Endodermal cell (in vitro differentiated cells): ENCODE results near the gene SLC15A3. TPM values are rescaled to one million over a fixed set of nuclear protein-coding genes. Genes with fewer than 3 reads are reported as not detected.

Source experiments
- DNase-seq: peaks from one replicate; pipeline ENCODE4 v3.0.0-alpha.2; 2017
- H3K27ac ChIP-seq: 2 replicates; pipeline ENCODE4 v1.5.1; 2013; ENCODE audit warnings: mild to moderate bottlenecking, low read depth, low read length, moderate library complexity
- H3K27me3 ChIP-seq: 2 replicates; pipeline ENCODE4 v1.6.1; 2013; ENCODE audit warnings: mild to moderate bottlenecking, low read length, moderate library complexity; ENCODE audit not compliant: insufficient read depth, control insufficient read depth, poor library complexity, severe bottlenecking
- H3K36me3 ChIP-seq: 2 replicates; pipeline ENCODE4 v1.7.0; 2013; ENCODE audit warnings: mild to moderate bottlenecking, low read length, moderate library complexity; ENCODE audit not compliant: control insufficient read depth, insufficient read depth
- H3K4me1 ChIP-seq: one replicate; pipeline ENCODE4 v1.7.0; 2013; ENCODE audit warnings: low read length; ENCODE audit not compliant: control insufficient read depth, insufficient read depth
- H3K4me3 ChIP-seq: 2 replicates; pipeline ENCODE4 v1.5.1; 2013; ENCODE audit warnings: mild to moderate bottlenecking, low read length, moderate library complexity
- H3K9ac ChIP-seq: 2 replicates; pipeline ENCODE4 v1.6.1; 2013; ENCODE audit warnings: mild to moderate bottlenecking, low read length, moderate library complexity; ENCODE audit not compliant: poor library complexity, severe bottlenecking; ENCODE audit errors: extremely low read depth
- H3K9me3 ChIP-seq: 2 replicates; pipeline ENCODE4 v1.6.1; 2013; ENCODE audit warnings: mild to moderate bottlenecking, low read length, moderate library complexity; ENCODE audit not compliant: control insufficient read depth
- H3K27ac Mint-ChIP-seq: 2 replicates; pipeline ENCODE4 v1.8.0; 2020; ENCODE audit warnings: mixed read lengths
- H3K27me3 Mint-ChIP-seq: 2 replicates; pipeline ENCODE4 v1.8.0; 2021; ENCODE audit warnings: mild to moderate bottlenecking, mixed read lengths; ENCODE audit not compliant: insufficient read depth
- H3K36me3 Mint-ChIP-seq: 2 replicates; pipeline ENCODE4 v1.8.0; 2020; ENCODE audit warnings: low read depth, mixed read lengths
- H3K4me1 Mint-ChIP-seq: 2 replicates; pipeline ENCODE4 v1.8.0; 2020; ENCODE audit warnings: mixed read lengths
- H3K4me3 Mint-ChIP-seq: 2 replicates; pipeline ENCODE4 v1.8.0; 2020; ENCODE audit warnings: mild to moderate bottlenecking, moderate library complexity, mixed read lengths
- H3K9me3 Mint-ChIP-seq: 2 replicates; pipeline ENCODE4 v1.8.0; 2020; ENCODE audit warnings: mild to moderate bottlenecking, mixed read lengths
- WGBS, 2 experiments: methylation state at CpG; one replicate each; pipeline versions ENCODE4 v1.1.5 to v1.1.7; 2013; ENCODE audit warnings: missing lambda C conversion rate in 2 of 2, mixed read lengths in 1 of 2; ENCODE audit not compliant: insufficient coverage in 1 of 2, insufficient read length in 1 of 2; 5-methylcytosine and 5-hydroxymethylcytosine counted together
- total RNA-seq, 2 donors: library from RNA; stranded (reverse); fragmentation: NEBNext Ultra II Directional in 1 of 2; extraction: Animal tissue kit (Norgen Biotek cat#: 25700) in 1 of 2; gene quantifications; 2 replicates in 1 of 2; 3 replicates in 1 of 2; pipeline ENCODE4 v1.2.1, GENCODE V29; 2021
- TF ChIP-seq, protein P1 (sequence below): fragments of 200-600 bp; sonication (generic); conservative IDR thresholded peaks from 2 replicates; pipeline ENCODE4 v1.5.0; 2021; ENCODE audit warnings: antibody characterized with exemption, mild to moderate bottlenecking

Gene SLC15A3
- total RNA-seq, 2 donors from 2014 or later, result 1.4 to 1.6 TPM

DNA sequence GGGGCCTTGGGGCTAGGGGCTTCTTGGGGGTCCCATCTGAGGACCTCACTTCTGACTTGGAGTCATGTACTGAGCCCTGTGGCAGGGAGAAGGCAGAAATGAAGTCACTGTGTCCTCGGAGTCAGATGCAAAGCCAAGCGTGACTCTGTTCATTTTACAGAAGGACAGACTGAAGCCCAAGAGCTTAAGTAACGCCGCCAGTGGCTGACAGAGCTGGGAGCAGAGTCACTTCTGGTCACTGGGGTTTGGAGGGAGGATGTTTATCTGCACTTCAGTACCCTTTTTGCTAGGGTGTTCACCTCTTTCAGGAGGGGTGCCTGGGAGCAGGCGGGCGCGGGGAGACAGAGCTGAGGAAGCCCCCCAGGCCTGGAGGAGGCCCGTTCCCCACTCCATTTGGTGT lies 30.2 kb upstream of the SLC15A3 start:
- peak; percentile 25 for DNase-seq
- H3K4me3 ChIP-seq, result no peak overlapping the region
- no peaks in the 10 kb centered on the region for H3K36me3 ChIP-seq
- Mint-ChIP-seq H3K36me3 (no peaks in the 10 kb centered on the region), H3K27me3 (peaks cover 9% of the 10 kb centered on the region), H3K4me1 (peaks cover 2% of the 10 kb centered on the region), H3K27ac (no peak overlapping the region), H3K9me3 (no peaks in the 10 kb centered on the region), H3K4me3 (no peak overlapping the region)
- 92 to 100% methylated on average over 3 to 8 of the region's 8 CpGs for WGBS, 2 experiments
- H3K9ac ChIP-seq, result no peak overlapping the region
- H3K27me3 ChIP-seq, result no peaks in the 10 kb centered on the region
- TF ChIP-seq, protein P1, sequence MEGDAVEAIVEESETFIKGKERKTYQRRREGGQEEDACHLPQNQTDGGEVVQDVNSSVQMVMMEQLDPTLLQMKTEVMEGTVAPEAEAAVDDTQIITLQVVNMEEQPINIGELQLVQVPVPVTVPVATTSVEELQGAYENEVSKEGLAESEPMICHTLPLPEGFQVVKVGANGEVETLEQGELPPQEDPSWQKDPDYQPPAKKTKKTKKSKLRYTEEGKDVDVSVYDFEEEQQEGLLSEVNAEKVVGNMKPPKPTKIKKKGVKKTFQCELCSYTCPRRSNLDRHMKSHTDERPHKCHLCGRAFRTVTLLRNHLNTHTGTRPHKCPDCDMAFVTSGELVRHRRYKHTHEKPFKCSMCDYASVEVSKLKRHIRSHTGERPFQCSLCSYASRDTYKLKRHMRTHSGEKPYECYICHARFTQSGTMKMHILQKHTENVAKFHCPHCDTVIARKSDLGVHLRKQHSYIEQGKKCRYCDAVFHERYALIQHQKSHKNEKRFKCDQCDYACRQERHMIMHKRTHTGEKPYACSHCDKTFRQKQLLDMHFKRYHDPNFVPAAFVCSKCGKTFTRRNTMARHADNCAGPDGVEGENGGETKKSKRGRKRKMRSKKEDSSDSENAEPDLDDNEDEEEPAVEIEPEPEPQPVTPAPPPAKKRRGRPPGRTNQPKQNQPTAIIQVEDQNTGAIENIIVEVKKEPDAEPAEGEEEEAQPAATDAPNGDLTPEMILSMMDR, result no peak
- H3K4me1 ChIP-seq, result no peaks in the 10 kb centered on the region
- no peak overlapping the region for H3K27ac ChIP-seq
- H3K9me3 ChIP-seq, result no peaks in the 10 kb centered on the region

DNA sequence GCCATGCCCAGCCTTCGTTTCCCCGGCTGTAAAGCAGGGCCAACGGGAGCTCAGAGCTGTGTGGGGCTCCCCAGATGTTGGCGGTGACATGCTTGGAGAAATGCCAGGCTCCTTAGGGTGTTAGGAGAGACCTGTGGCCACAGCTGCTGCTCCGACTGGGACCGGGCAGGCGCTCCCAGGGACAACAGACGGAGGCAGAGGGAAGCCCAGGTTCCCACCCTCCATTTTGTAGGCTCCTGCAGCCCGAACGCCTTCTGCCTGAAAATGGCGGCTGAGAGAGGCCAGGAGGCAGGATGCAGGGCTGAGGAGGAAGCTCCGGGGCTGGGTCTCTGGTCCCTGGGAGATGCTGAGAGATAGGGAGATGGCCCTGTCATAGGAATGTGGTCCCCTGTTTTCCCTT lies 29.5 kb upstream of the SLC15A3 start:
- 86 to 98% methylated on average over 7 to 12 of the region's 12 CpGs for WGBS, 2 experiments
- H3K27ac Mint-ChIP-seq, result no peak overlapping the region
- Histone ChIP-seq H3K4me1 (no peaks in the 10 kb centered on the region), H3K9ac (no peak overlapping the region), H3K36me3 (no peaks in the 10 kb centered on the region), H3K27me3 (no peaks in the 10 kb centered on the region), H3K27ac (no peak overlapping the region), H3K9me3 (no peaks in the 10 kb centered on the region), H3K4me3 (no peak overlapping the region)
- no peaks in the 10 kb centered on the region for H3K36me3 Mint-ChIP-seq
- TF ChIP-seq, protein P1, result no peak
- H3K9me3 Mint-ChIP-seq, result no peaks in the 10 kb centered on the region
- no peak overlapping the region for H3K4me3 Mint-ChIP-seq
- peaks cover 2% of the 10 kb centered on the region for H3K4me1 Mint-ChIP-seq
- H3K27me3 Mint-ChIP-seq, result peaks cover 9% of the 10 kb centered on the region
- DNase-seq, result peak; percentile 45

DNA sequence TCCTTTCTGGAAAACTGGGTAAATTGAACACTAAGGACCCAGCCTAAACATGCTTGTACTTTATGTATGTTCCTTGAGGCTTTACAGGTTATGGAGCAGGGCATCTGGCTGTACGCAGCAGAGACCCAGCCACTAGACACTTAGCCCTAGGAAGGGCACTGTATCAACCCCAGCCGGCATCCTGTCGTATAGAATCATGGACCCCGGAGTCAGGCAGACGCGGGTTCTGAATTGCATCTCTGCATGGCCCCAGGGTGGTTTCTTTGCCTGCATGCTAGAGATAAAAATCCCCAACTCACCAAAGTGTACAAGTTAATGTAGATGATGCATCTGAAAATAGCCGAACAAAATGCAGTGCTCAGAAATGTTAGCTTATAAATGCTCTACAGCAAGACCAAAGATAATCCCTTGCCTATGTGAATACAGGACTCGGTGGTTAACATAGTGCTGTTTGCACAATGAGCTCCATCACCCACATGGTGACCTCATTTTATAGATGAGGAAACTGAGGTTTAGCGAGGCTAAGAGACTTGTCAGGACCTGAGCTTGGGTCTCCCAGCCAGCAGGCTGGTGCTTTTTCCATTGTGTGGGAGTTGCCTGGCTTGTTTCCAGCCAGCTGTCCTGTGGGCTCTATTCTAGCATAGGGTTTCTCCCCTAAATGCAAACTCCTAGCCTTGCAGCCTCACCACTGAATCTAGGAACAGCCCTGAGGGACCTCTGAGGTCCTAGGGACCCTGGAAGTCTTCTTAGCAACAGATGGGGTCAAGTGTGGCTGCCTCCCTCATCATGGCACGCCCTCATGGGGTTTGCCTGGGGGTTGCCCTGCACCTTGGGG lies 26.8 kb upstream of the SLC15A3 start:
- Mint-ChIP-seq H3K4me3 (no peak overlapping the region), H3K36me3 (no peaks in the 10 kb centered on the region), H3K27me3 (peaks cover 10% of the 10 kb centered on the region), H3K27ac (no peak overlapping the region), H3K9me3 (no peaks in the 10 kb centered on the region), H3K4me1 (peaks cover 2% of the 10 kb centered on the region)
- DNase-seq, result peak; percentile 31
- TF ChIP-seq, protein P1, result no peak
- Histone ChIP-seq H3K9ac (no peak overlapping the region), H3K4me1 (no peaks in the 10 kb centered on the region), H3K9me3 (no peaks in the 10 kb centered on the region), H3K36me3 (no peaks in the 10 kb centered on the region), H3K27ac (no peak overlapping the region), H3K27me3 (no peaks in the 10 kb centered on the region), H3K4me3 (no peak overlapping the region)
- WGBS, 2 experiments, result 87 to 93% methylated on average over 4 to 10 of the region's 10 CpGs
